MM.1S (cell line): ENCODE results near the gene ST3GAL4.

Source experiments
- DNase-seq: peaks from one replicate; pipeline ENCODE4 v3.0.0-alpha.2; 2015
- H2AFZ ChIP-seq: fragments of 300-600 bp; sonication (generic); 2 replicates; pipeline ENCODE4 v1.6.0; 2016; ENCODE audit warnings: antibody characterized with exemption, low read length
- H3F3A ChIP-seq: fragments of 300-600 bp; sonication (generic); 2 replicates; pipeline ENCODE4 v1.6.1; 2016; ENCODE audit warnings: mild to moderate bottlenecking, antibody characterized with exemption, low read length, moderate library complexity, mixed read lengths; ENCODE audit not compliant: insufficient read depth
- H3K27ac ChIP-seq: fragments of 300-600 bp; sonication (generic); 2 replicates; pipeline ENCODE4 v1.5.1; 2016; ENCODE audit warnings: mild to moderate bottlenecking, low read length
- H3K27me3 ChIP-seq: fragments of 300-600 bp; sonication (generic); replicated peaks from 2 replicates; pipeline ENCODE4 v1.6.0; 2016; ENCODE audit warnings: low read length; ENCODE audit not compliant: insufficient read depth
- H3K36me3 ChIP-seq: fragments of 300-600 bp; sonication (generic); replicated peaks from 2 replicates; pipeline ENCODE4 v1.6.1; 2016; ENCODE audit warnings: mild to moderate bottlenecking, low read length, mixed read lengths; ENCODE audit not compliant: insufficient read depth
- H3K4me1 ChIP-seq: fragments of 300-600 bp; sonication (generic); 2 replicates; pipeline ENCODE4 v1.6.1; 2016; ENCODE audit warnings: low read length, mixed read lengths
- H3K4me2 ChIP-seq: fragments of 300-600 bp; sonication (generic); 2 replicates; pipeline ENCODE4 v1.6.0; 2016; ENCODE audit warnings: low read depth, low read length
- H3K4me3 ChIP-seq: fragments of 300-600 bp; sonication (generic); 2 replicates; pipeline ENCODE4 v1.5.1; 2016; ENCODE audit warnings: low read length, mixed read lengths
- H3K79me2 ChIP-seq: fragments of 300-600 bp; sonication (generic); 2 replicates; pipeline ENCODE4 v1.6.1; 2016; ENCODE audit warnings: mixed run types, low read length, mixed read lengths
- H3K9ac ChIP-seq: fragments of 300-600 bp; sonication (generic); 2 replicates; pipeline ENCODE4 v1.6.1; 2016; ENCODE audit warnings: low read length, mixed read lengths
- H3K9me2 ChIP-seq: fragments of 300-600 bp; sonication (generic); replicated peaks from 2 replicates; pipeline ENCODE4 v1.6.1; 2016; ENCODE audit warnings: mild to moderate bottlenecking, low read length, mixed read lengths; ENCODE audit not compliant: insufficient read depth
- H3K9me3 ChIP-seq: fragments of 300-600 bp; sonication (generic); replicated peaks from 2 replicates; pipeline ENCODE4 v1.6.1; 2016; ENCODE audit warnings: mild to moderate bottlenecking, low read length, mixed read lengths; ENCODE audit not compliant: insufficient read depth
- H4K20me1 ChIP-seq: fragments of 300-600 bp; sonication (generic); 2 replicates; pipeline ENCODE4 v1.6.1; 2016; ENCODE audit warnings: mild to moderate bottlenecking, low read length, moderate library complexity, mixed read lengths; ENCODE audit not compliant: insufficient read depth
- CTCF ChIP-seq: fragments of 300-600 bp; sonication (generic); IDR thresholded peaks from 2 replicates; pipeline ENCODE4 v1.5.1; 2016; ENCODE audit warnings: antibody characterized with exemption, low read length, mixed read lengths
- EZH2 ChIP-seq: fragments of 300-600 bp; sonication (generic); optimal IDR thresholded peaks from 2 replicates; pipeline ENCODE3; 2017; ENCODE audit warnings: low read depth, mild to moderate bottlenecking, antibody characterized with exemption, low read length, mixed read lengths
- EZH2phosphoT487 ChIP-seq: fragments of 300-600 bp; sonication (generic); IDR thresholded peaks from 2 replicates; pipeline ENCODE4 v1.6.1; 2018; ENCODE audit warnings: antibody characterized with exemption, low read length

Gene ST3GAL4

GRCh38 chr11:126426820-126427749 is 71.6 kb downstream of the ST3GAL4 start:
- no peaks in the 10 kb centered on the region for H3K36me3 ChIP-seq
- no peaks in the 10 kb centered on the region for H3F3A ChIP-seq
- H3K4me2 ChIP-seq, result no peak overlapping the region
- no peak for DNase-seq
- no peaks in the 10 kb centered on the region for H3K79me2 ChIP-seq
- no peaks in the 10 kb centered on the region for H4K20me1 ChIP-seq
- no peak overlapping the region for H3K4me3 ChIP-seq
- no peak overlapping the region for H2AFZ ChIP-seq
- TF ChIP-seq EZH2phosphoT487, result no peak
- no peak for TF ChIP-seq EZH2
- no peak for TF ChIP-seq CTCF
- H3K9ac ChIP-seq, result no peak overlapping the region
- H3K9me3 ChIP-seq, result no peaks in the 10 kb centered on the region
- H3K27ac ChIP-seq, result no peak overlapping the region
- H3K4me1 ChIP-seq, result no peaks in the 10 kb centered on the region
- H3K9me2 ChIP-seq, result no peaks in the 10 kb centered on the region
- peaks cover 10% of the 10 kb centered on the region; the same call in 1 of the 2 replicates for H3K27me3 ChIP-seq

DNA sequence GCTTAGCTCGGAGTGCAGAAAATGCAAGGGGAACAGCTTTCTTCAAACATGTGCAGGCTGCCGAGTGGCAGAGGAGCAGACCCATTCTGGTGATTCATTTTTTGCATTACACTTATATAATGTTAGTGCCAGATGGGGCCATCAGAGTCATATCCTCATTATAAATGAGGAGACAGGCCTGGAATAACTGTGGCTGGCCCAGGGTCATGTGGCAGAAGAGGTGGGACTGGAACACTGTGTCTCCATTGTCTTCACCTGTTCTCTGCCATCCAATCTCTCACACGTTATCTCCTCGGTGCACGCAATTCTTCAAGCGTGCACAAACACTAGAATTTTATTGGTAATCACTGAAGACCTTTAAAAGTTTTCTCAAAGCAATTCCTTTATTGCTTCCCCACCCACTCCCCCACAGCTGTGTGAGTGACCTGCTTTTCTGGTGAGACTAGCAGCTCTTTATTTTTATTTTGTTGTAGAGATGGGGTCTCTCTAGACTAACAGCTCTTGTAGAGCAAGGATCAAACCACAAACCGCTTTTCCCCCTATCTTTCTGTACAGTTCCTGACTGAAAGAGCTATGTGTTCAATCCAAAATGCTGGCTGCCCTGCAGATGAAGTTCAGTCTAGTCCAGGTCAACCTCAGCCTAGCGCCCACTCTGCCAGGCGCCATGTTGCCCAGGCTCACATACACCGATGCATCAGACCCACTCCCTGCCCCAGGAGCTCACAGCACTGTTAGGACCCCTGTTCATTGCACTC is 75.3 kb downstream of the ST3GAL4 start:
- no peak overlapping the region for H3K9ac ChIP-seq
- no peaks in the 10 kb centered on the region for H3K9me2 ChIP-seq
- H3K27me3 ChIP-seq, result no peaks in the 10 kb centered on the region
- no peak overlapping the region for H3K4me3 ChIP-seq
- TF ChIP-seq CTCF (no peak), EZH2 (no peak), EZH2phosphoT487 (no peak)
- H3F3A ChIP-seq, result no peaks in the 10 kb centered on the region
- no peaks in the 10 kb centered on the region for H3K79me2 ChIP-seq
- H3K4me2 ChIP-seq, result no peak overlapping the region
- H3K36me3 ChIP-seq, result no peaks in the 10 kb centered on the region
- H2AFZ ChIP-seq, result no peak overlapping the region
- DNase-seq, result no peak
- H4K20me1 ChIP-seq, result no peaks in the 10 kb centered on the region
- H3K9me3 ChIP-seq, result no peaks in the 10 kb centered on the region
- H3K4me1 ChIP-seq, result no peaks in the 10 kb centered on the region
- no peak overlapping the region for H3K27ac ChIP-seq

DNA sequence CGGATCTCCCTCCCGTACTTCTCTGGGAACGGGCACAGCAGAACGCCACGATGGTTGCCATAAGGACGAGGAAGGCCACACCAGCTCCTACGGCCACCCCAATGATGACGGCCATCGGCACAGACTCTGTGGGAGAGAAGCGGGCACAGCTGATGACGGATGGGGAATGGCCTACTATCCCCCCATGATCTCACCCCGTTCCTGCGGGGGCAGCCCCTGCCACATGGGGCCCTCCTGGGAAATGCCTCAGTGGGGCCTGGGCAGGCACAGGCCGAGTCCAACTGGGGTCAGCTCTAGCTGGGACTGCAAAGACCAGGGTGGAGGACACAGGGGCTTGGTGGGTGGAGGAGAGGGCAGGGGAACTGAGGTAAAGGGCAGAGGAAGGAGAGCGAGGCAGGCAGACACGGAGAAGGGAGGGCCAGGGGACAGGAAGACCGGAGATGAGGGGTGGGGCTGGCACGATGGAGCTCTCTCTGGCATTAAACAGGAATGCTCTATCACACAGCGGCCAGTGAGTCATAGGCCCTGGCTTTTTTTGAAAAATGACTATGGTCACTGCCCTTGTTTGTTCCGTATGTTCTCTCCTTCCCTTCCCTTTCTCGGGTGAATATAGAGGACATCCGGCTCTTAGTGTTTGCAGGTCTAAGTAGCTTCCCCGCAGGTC is 76.0 kb downstream of the ST3GAL4 start:
- no peak overlapping the region for H3K4me3 ChIP-seq
- no peak for DNase-seq
- H3K4me2 ChIP-seq, result no peak overlapping the region
- no peaks in the 10 kb centered on the region for H3K79me2 ChIP-seq
- no peak overlapping the region for H3K27ac ChIP-seq
- H3K9me3 ChIP-seq, result no peaks in the 10 kb centered on the region
- no peaks in the 10 kb centered on the region for H3K9me2 ChIP-seq
- TF ChIP-seq CTCF (no peak), EZH2 (no peak), EZH2phosphoT487 (no peak)
- no peak overlapping the region for H3K9ac ChIP-seq
- no peak overlapping the region for H2AFZ ChIP-seq
- H3K4me1 ChIP-seq, result no peaks in the 10 kb centered on the region
- H3K27me3 ChIP-seq, result no peaks in the 10 kb centered on the region
- no peaks in the 10 kb centered on the region for H3F3A ChIP-seq
- H3K36me3 ChIP-seq, result no peaks in the 10 kb centered on the region
- no peaks in the 10 kb centered on the region for H4K20me1 ChIP-seq
